ENCODE data around the gene CSF2RB. TPM values are rescaled to one million over a fixed set of nuclear protein-coding genes. Genes with fewer than 3 reads are reported as not detected.

The CSF2RB gene
- total and polyA plus RNA-seq, 2 donors (not counting 3 experiments of a cell fraction or from before 2014, with no cell fraction given): 20.6 to 68.2 TPM

DNA sequence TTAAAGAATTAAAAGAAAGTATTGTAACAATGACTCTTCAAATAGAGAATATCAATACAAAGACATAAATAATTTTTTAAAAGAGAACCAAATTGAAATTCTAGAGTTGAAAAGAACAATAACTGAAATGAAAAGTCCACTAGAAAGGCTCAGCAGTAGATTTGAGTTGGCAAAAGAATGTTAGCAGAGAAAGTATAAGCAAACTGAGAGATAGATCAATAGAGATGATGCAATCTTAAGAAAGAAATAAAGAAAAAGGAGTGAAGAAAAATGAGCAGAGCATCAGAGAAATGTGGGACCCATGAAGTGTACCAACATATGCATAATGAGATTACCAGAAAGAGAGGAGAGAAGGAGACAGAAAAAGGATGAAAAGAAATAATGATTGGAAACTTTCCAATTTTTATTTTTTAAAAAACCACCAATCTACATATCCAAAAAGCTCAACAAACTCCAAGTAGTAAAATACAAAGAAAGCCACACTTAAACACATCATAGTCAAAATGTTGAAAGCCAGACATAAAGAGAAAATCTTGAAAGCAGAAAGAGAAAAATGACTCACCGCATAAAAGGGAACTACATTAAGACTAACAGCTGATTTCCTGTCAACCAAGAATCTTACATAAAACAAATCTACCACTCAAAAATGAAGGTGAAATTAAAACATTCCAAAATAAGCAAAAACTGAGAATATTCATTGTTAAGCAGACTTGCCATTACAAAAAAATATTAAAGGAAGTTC lies 31.8 kb upstream of the CSF2RB start:
- Histone ChIP-seq H4K20me1 (replicated peaks; ENCODE audit: control insufficient read depth, extremely low read depth, insufficient read depth, low read length) (no peaks in the 10 kb centered on the region), H3K4me1 (ENCODE audit: control insufficient read depth, extremely low read depth, insufficient read depth, low read length) (peaks cover 48% of the 10 kb centered on the region), H3K4me3 (replicated peaks in 1 of 3; ENCODE audit: insufficient read depth in 1 of 3, low read depth in 1 of 3, low read length in 3 of 3) (no peak overlapping the region), H2AFZ (ENCODE audit: low read depth, low read length) (no peak overlapping the region), H3K27ac (ENCODE audit: insufficient read depth, low read depth, low read length) (peak overlapping the region; percentile 7), H3K9ac (replicated peaks; ENCODE audit: extremely low read depth, insufficient read depth, low read length) (no peak overlapping the region), H3K4me2 (ENCODE audit: insufficient read depth, low read length) (no peak overlapping the region), H3K36me3 (ENCODE audit: control insufficient read depth in 2 of 2, extremely low read depth in 1 of 2, insufficient read depth in 2 of 2, low read length in 2 of 2) (no peaks in the 10 kb centered on the region), H3K9me3 (replicated peaks; ENCODE audit: control insufficient read depth, insufficient read depth, low read length) (peaks cover 2% of the 10 kb centered on the region), H3K79me2 (ENCODE audit: control insufficient read depth, insufficient read depth, low read length) (no peaks in the 10 kb centered on the region), H3K27me3 (ENCODE audit: control insufficient read depth in 2 of 2, insufficient read depth in 2 of 2, low read length in 2 of 2) (no peaks in the 10 kb centered on the region), H3K9me1 (replicated peaks; ENCODE audit: control insufficient read depth, extremely low read depth, insufficient read depth, low read length) (no peaks in the 10 kb centered on the region)
- dilution Hi-C loops (cut with MboI; ENCODE audit: extremely low pct_ligation_motif_present, low sequenced_read_pairs): no loop called here
- TF ChIP-seq, protein P1, sequence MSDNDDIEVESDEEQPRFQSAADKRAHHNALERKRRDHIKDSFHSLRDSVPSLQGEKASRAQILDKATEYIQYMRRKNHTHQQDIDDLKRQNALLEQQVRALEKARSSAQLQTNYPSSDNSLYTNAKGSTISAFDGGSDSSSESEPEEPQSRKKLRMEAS (IDR thresholded peaks at IDR 0.05; ENCODE audit: insufficient read depth, insufficient read length): no peak
- no peak for TF ChIP-seq POLR2A (IDR thresholded peaks at IDR 0.05; ENCODE audit: low read depth, low read length)
- no peak for TF ChIP-seq GATA2 (IDR thresholded peaks at IDR 0.05; ENCODE audit: insufficient read depth, insufficient read length, low read depth, low read length)
- TF ChIP-seq FOS (IDR thresholded peaks at IDR 0.05; ENCODE audit: borderline replicate concordance, insufficient read depth, low read length): peak; percentile 50
- peak; percentile 31 for TF ChIP-seq JUN (IDR thresholded peaks at IDR 0.05; ENCODE audit: borderline replicate concordance, insufficient read depth, insufficient read length, low read depth)
- BruUV-seq (replicated peaks): no TSS peak
- POLR2A ChIA-PET: no interaction called here
- CTCF ChIA-PET: no interaction called here
- intact Hi-C loops (cut with micrococcal nuclease): no loop called here
- FAIRE-seq: no peak
- no peak for DNase-seq (ENCODE audit: low read depth, low spot score)
